GM23338 (cell line): Measurements from ENCODE around the gene EPHB2. TPM values are rescaled to one million over a fixed set of nuclear protein-coding genes. Genes with fewer than 3 reads are reported as not detected.

Experiments used
- ATAC-seq: fragments of 200-7000 bp; cut with Tn5 transposase; 3 replicates; pipeline ENCODE4 v1.9.1; 2020
- DNase-seq: peaks from one replicate; pipeline ENCODE4 v3.0.0-alpha.2; 2015; ENCODE audit warnings: low spot score
- H2AFZ ChIP-seq: fragments of 200-600 bp; sonication (generic); 2 replicates; pipeline ENCODE4 v1.8.0; 2016; ENCODE audit warnings: antibody characterized with exemption, mild to moderate bottlenecking, moderate library complexity
- H3F3A ChIP-seq: fragments of 200-600 bp; sonication (generic); replicated peaks from 2 replicates; pipeline ENCODE4 v1.8.0; 2017; ENCODE audit warnings: antibody characterized with exemption, mixed run types, low read depth
- H3K27ac ChIP-seq: fragments of 200-600 bp; sonication (generic); 2 replicates; pipeline ENCODE4 v1.6.1; 2016; ENCODE audit warnings: low read depth
- H3K27me3 ChIP-seq: fragments of 200-600 bp; sonication (generic); 2 replicates; pipeline ENCODE4 v1.8.0; 2016; ENCODE audit warnings: mild to moderate bottlenecking, mixed run types, moderate library complexity; ENCODE audit not compliant: insufficient read depth
- H3K36me3 ChIP-seq: fragments of 200-600 bp; sonication (generic); 2 replicates; pipeline ENCODE4 v1.8.0; 2016; ENCODE audit warnings: mild to moderate bottlenecking; ENCODE audit not compliant: insufficient read depth
- H3K4me1 ChIP-seq: fragments of 200-600 bp; sonication (generic); 2 replicates; pipeline ENCODE4 v1.8.0; 2016; ENCODE audit warnings: mild to moderate bottlenecking, moderate library complexity; ENCODE audit not compliant: insufficient read depth
- H3K4me2 ChIP-seq: fragments of 200-600 bp; sonication (generic); 2 replicates; pipeline ENCODE4 v1.7.1; 2017; ENCODE audit warnings: mixed run types
- H3K4me3 ChIP-seq: fragments of 200-600 bp; sonication (generic); 2 replicates; pipeline ENCODE4 v1.6.1; 2016; ENCODE audit warnings: mixed run types
- H3K79me2 ChIP-seq: fragments of 200-600 bp; sonication (generic); replicated peaks from 2 replicates; pipeline ENCODE4 v1.8.0; 2017; ENCODE audit warnings: mild to moderate bottlenecking; ENCODE audit not compliant: insufficient read depth
- H3K9me2 ChIP-seq: fragments of 200-600 bp; sonication (generic); 2 replicates; pipeline ENCODE4 v1.8.0; 2017; ENCODE audit not compliant: insufficient read depth
- H4K20me1 ChIP-seq: fragments of 200-600 bp; sonication (generic); replicated peaks from 2 replicates; pipeline ENCODE4 v1.8.0; 2017; ENCODE audit warnings: mild to moderate bottlenecking; ENCODE audit not compliant: insufficient read depth
- H3K27ac Mint-ChIP-seq: 2 replicates; pipeline ENCODE4 v1.8.0; 2020; ENCODE audit warnings: inconsistent platforms, mild to moderate bottlenecking, moderate library complexity, mixed read lengths
- H3K27me3 Mint-ChIP-seq: 3 replicates; pipeline ENCODE4 v1.8.0; 2022; ENCODE audit warnings: low read depth, mild to moderate bottlenecking, moderate library complexity, mixed read lengths, inconsistent platforms; ENCODE audit not compliant: insufficient read depth, poor library complexity
- H3K36me3 Mint-ChIP-seq: 3 replicates; pipeline ENCODE4 v1.8.0; 2021; ENCODE audit warnings: low read depth, mild to moderate bottlenecking, inconsistent platforms, moderate library complexity, mixed read lengths
- H3K4me1 Mint-ChIP-seq: 3 replicates; pipeline ENCODE4 v1.8.0; 2020; ENCODE audit warnings: mild to moderate bottlenecking, inconsistent platforms, mixed read lengths
- H3K4me3 Mint-ChIP-seq: 3 replicates; pipeline ENCODE4 v1.8.0; 2021; ENCODE audit warnings: moderate library complexity, mild to moderate bottlenecking, inconsistent platforms, mixed read lengths
- H3K9me3 Mint-ChIP-seq: 3 replicates; pipeline ENCODE4 v1.8.0; 2020; ENCODE audit warnings: moderate library complexity, mild to moderate bottlenecking, inconsistent platforms, mixed read lengths
- CTCF ChIP-seq, 2 experiments: fragments of 200-600 bp in 1 of 2; sonication (generic) in 1 of 2; conservative IDR thresholded peaks; 2 replicates each; pipeline versions ENCODE4 v1.5.1 to v1.6.1; 2016 to 2017; ENCODE audit warnings: antibody characterized with exemption in 2 of 2, low read depth in 2 of 2, mild to moderate bottlenecking in 2 of 2, moderate library complexity in 1 of 2
- NANOG ChIP-seq: IDR thresholded peaks from 2 replicates; pipeline ENCODE4 v1.6.1; 2016; ENCODE audit warnings: antibody characterized with exemption, borderline replicate concordance
- REST ChIP-seq: IDR thresholded peaks from one replicate; pipeline ENCODE4 v1.6.1; 2018; ENCODE audit warnings: antibody characterized with exemption; ENCODE audit not compliant: unreplicated experiment
- STAT1 ChIP-seq: IDR thresholded peaks from one replicate; pipeline ENCODE4 v1.6.1; 2016; ENCODE audit warnings: antibody characterized with exemption; ENCODE audit not compliant: unreplicated experiment
- ZNF114 ChIP-seq: fragments of 250-450 bp; sonication (Bioruptor Pico); IDR thresholded peaks from 2 replicates; pipeline ENCODE4 v1.5.0; 2020; ENCODE audit warnings: mild to moderate bottlenecking, moderate library complexity
- ZNF331 ChIP-seq: fragments of 250-450 bp; sonication (Bioruptor Pico); IDR thresholded peaks from 2 replicates; pipeline ENCODE4 v1.5.0; 2020; ENCODE audit warnings: low read depth, mild to moderate bottlenecking, moderate library complexity
- ZNF462 ChIP-seq: fragments of 250-450 bp; sonication (Bioruptor Pico); IDR thresholded peaks from 2 replicates; pipeline ENCODE4 v1.5.0; 2020; ENCODE audit warnings: mild to moderate bottlenecking, moderate library complexity
- polyA plus RNA-seq: library from polyadenylated mRNA; unstranded; fragments of >200 nt; fragmentation: Nextera tagmentation; extraction: Ambion mirVana; gene quantifications from 2 replicates; pipeline ENCODE4 v1.2.1, GENCODE V29; 2016
- total RNA-seq: library from RNA; depleted of rRNA; stranded (reverse); fragments of >200 nt; shearing (Covaris generic); gene quantifications from 2 replicates; pipeline ENCODE4 v1.2.3, GENCODE V29; 2014

The EPHB2 gene
- total and polyA plus RNA-seq, 2 experiments from 2014 or later = 4.1 to 20.1 TPM

GRCh38 chr1:22889213-22889827 lies 178.7 kb downstream of the EPHB2 start:
- H3K27ac Mint-ChIP-seq = no peak overlapping the region
- peak; percentile 53; the same call in 2 of the 3 replicates for ATAC-seq

More at GRCh38 chr1:22889213-22889827, 178.7 kb downstream of the EPHB2 start:
- Histone ChIP-seq H3K27ac (no peak overlapping the region), H4K20me1 (no peaks in the 10 kb centered on the region), H3K9me2 (no peaks in the 10 kb centered on the region), H3K4me3 (no peak overlapping the region), H3K4me1 (no peaks in the 10 kb centered on the region), H3K79me2 (no peaks in the 10 kb centered on the region), H3K4me2 (no peak overlapping the region), H3F3A (no peaks in the 10 kb centered on the region), H2AFZ (no peak overlapping the region), H3K36me3 (no peaks in the 10 kb centered on the region), H3K27me3 (no peaks in the 10 kb centered on the region)
- Mint-ChIP-seq H3K36me3 (no peaks in the 10 kb centered on the region), H3K9me3 (no peaks in the 10 kb centered on the region), H3K27me3 (peaks cover 2% of the 10 kb centered on the region), H3K4me1 (no peaks in the 10 kb centered on the region), H3K4me3 (no peak overlapping the region)
- TF ChIP-seq ZNF462 (CRISPR knock-in tag) (no peak), NANOG (no peak), ZNF331 (CRISPR knock-in tag) (no peak), REST (no peak), STAT1 (no peak), CTCF (conservative IDR thresholded peaks at IDR 0.05; ENCODE audit: low read depth in 2 of 2) (peak; percentile 49 to 59), ZNF114 (no peak)
- peak; percentile 33 for DNase-seq
